HepG2 (cell line): ENCODE measurements around the gene SIK2. TPM values are rescaled to one million over a fixed set of nuclear protein-coding genes. Genes with fewer than 3 reads are reported as not detected.

Source experiments
- EHMT2 ChIP-seq: fragments of 200-600 bp; sonication (generic); IDR thresholded peaks from 2 replicates; pipeline ENCODE4 v1.7.0; 2017; ENCODE audit warnings: antibody characterized with exemption, low read depth, low read length, borderline replicate concordance
- HNRNPL ChIP-seq: fragments of 200-400 bp; formaldehyde crosslinking; IDR thresholded peaks from 2 replicates; pipeline ENCODE4 v1.6.1; 2017; ENCODE audit warnings: mild to moderate bottlenecking, low read depth, low read length
- IRX3 ChIP-seq: sonication (generic); formaldehyde crosslinking; IDR thresholded peaks from 2 replicates; pipeline ENCODE4 v1.8.1; 2023; ENCODE audit warnings: mild to moderate bottlenecking, low read depth, missing genetic modification reagents, borderline replicate concordance
- JDP2 ChIP-seq: sonication (generic); formaldehyde crosslinking; IDR thresholded peaks from 2 replicates; pipeline ENCODE4 v1.8.1; 2022; ENCODE audit warnings: missing genetic modification reagents, borderline replicate concordance
- NFKBIZ ChIP-seq: IDR thresholded peaks from 2 replicates; pipeline ENCODE4 v1.6.1; 2018; ENCODE audit warnings: missing genetic modification reagents, missing compliant biosample characterization
- PCBP1 ChIP-seq: fragments of 200-400 bp; formaldehyde crosslinking; IDR thresholded peaks from 2 replicates; pipeline ENCODE4 v1.6.1; 2017; ENCODE audit warnings: mild to moderate bottlenecking, low read depth, low read length, borderline replicate concordance
- RCOR2 ChIP-seq: IDR thresholded peaks from 2 replicates; pipeline ENCODE4 v1.6.1; 2016; ENCODE audit warnings: missing biosample characterization, missing genetic modification reagents
- SAP130 ChIP-seq: IDR thresholded peaks from 2 replicates; pipeline ENCODE4 v1.6.1; 2016; ENCODE audit warnings: low read depth
- SOX6 ChIP-seq, 2 experiments: fragments of 450-650 bp in 1 of 2; sonication (generic) in 1 of 2; formaldehyde crosslinking in 1 of 2; IDR thresholded peaks; 2 replicates each; pipeline versions ENCODE4 v1.4.0 to v1.6.1; 2017 to 2020; ENCODE audit warnings: antibody characterized with exemption in 1 of 2, mild to moderate bottlenecking in 1 of 2, missing genetic modification reagents in 1 of 2
- XRCC5 ChIP-seq: fragments of 200-400 bp; formaldehyde crosslinking; optimal IDR thresholded peaks from 2 replicates; pipeline ENCODE3; 2017; ENCODE audit warnings: mild to moderate bottlenecking, low read length
- ZNF557 ChIP-seq: sonication (generic); formaldehyde crosslinking; IDR thresholded peaks from 2 replicates; pipeline ENCODE4 v1.4.0; 2020; ENCODE audit warnings: missing genetic modification reagents
- ZNF644 ChIP-seq: IDR thresholded peaks from 2 replicates; pipeline ENCODE4 v1.6.1; 2016; ENCODE audit warnings: low read depth
- ZNF766 ChIP-seq: sonication (generic); formaldehyde crosslinking; IDR thresholded peaks from 2 replicates; pipeline ENCODE4 v1.5.0; 2020; ENCODE audit warnings: missing genetic modification reagents, borderline replicate concordance
- ZNF772 ChIP-seq: sonication (generic); formaldehyde crosslinking; IDR thresholded peaks from 2 replicates; pipeline ENCODE4 v1.5.0; 2020; ENCODE audit warnings: mild to moderate bottlenecking, missing genetic modification reagents
- ZSCAN12 ChIP-seq: sonication (generic); formaldehyde crosslinking; IDR thresholded peaks from 2 replicates; pipeline ENCODE4 v1.9.0; 2021; ENCODE audit warnings: mild to moderate bottlenecking, missing genetic modification reagents
- ZSCAN25 ChIP-seq: sonication (generic); formaldehyde crosslinking; IDR thresholded peaks from 2 replicates; pipeline ENCODE4 v1.8.0; 2022; ENCODE audit warnings: mild to moderate bottlenecking, missing genetic modification reagents
- polyA plus RNA-seq, 8 experiments: library from polyadenylated mRNA; depleted of rRNA in 3 of 8; stranded (reverse) in 7 of 8; unstranded in 1 of 8; fragments of >200 nt; fragmentation: Illumina TruSeq in 4 of 8; extraction: Trizol in 4 of 8; gene quantifications; 2 replicates each; pipeline versions ENCODE4 v1.2.1 to v1.2.3, GENCODE V29; 2011 to 2016; ENCODE audit warnings: low read depth in 4 of 8, missing spikeins in 1 of 8, mixed read lengths in 1 of 8; ENCODE audit not compliant: insufficient read depth in 1 of 8
- total RNA-seq, 5 experiments: library from RNA; depleted of rRNA; stranded (reverse); fragments of >200 nt; fragmentation: Illumina TruSeq; extraction: Trizol; gene quantifications; 2 replicates each; pipeline ENCODE4 v1.2.3, GENCODE V29; 2016; ENCODE audit warnings: low read depth in 1 of 5
- TF ChIP-seq, protein P1 (sequence below): IDR thresholded peaks from 2 replicates; pipeline ENCODE4 v1.4.0; 2020; ENCODE audit warnings: mild to moderate bottlenecking, missing genetic modification reagents
- TF ChIP-seq, protein P2 (sequence below): sonication (generic); formaldehyde crosslinking; IDR thresholded peaks from 2 replicates; pipeline ENCODE4 v1.8.0; 2022; ENCODE audit warnings: mild to moderate bottlenecking, missing genetic modification reagents; ENCODE audit not compliant: insufficient replicate concordance
- TF ChIP-seq, protein P3 (sequence below): IDR thresholded peaks from 2 replicates; pipeline ENCODE4 v1.6.1; 2018; ENCODE audit warnings: missing genetic modification reagents
- TF ChIP-seq, protein P4 (sequence below): sonication (generic); formaldehyde crosslinking; IDR thresholded peaks from 2 replicates; pipeline ENCODE4 v1.4.0; 2020; ENCODE audit warnings: missing genetic modification reagents

Gene SIK2
- total and polyA plus RNA-seq, 2 of the 13 experiments (the other 11 are each of a cell fraction or from before 2014, with no cell fraction given): 8.1 to 15.4 TPM

DNA sequence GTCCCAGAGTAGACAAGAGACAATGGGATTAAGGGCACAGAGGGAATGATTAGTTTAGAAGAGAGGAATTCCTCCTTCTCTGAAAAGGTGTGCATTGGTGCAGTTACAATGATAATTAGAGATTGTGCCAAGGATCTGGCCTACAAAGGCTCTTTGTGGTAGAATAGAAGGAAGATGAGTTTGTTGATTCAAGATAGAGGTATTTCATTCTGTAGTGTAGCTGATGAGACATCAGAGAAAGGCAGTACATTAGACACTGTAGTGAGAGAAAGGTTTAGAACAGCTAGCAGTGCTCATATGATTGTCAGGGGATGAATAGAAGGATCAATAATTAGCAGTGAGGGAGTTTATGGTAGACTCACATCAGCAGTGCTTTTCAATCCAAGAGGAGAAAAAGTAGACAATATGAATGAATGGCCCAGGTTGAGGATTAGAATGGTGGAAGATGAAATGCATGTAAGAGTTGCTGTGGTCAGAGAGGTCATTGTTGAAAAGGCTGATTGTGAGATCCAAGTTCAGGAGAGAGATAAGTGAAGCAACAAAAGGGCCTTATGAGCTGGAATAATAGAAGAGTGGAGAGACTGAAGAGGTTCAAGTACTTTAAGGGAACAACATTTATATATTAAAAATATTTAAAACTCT, 28.9 kb downstream of the SIK2 start (continued):
- TF ChIP-seq, protein P1, sequence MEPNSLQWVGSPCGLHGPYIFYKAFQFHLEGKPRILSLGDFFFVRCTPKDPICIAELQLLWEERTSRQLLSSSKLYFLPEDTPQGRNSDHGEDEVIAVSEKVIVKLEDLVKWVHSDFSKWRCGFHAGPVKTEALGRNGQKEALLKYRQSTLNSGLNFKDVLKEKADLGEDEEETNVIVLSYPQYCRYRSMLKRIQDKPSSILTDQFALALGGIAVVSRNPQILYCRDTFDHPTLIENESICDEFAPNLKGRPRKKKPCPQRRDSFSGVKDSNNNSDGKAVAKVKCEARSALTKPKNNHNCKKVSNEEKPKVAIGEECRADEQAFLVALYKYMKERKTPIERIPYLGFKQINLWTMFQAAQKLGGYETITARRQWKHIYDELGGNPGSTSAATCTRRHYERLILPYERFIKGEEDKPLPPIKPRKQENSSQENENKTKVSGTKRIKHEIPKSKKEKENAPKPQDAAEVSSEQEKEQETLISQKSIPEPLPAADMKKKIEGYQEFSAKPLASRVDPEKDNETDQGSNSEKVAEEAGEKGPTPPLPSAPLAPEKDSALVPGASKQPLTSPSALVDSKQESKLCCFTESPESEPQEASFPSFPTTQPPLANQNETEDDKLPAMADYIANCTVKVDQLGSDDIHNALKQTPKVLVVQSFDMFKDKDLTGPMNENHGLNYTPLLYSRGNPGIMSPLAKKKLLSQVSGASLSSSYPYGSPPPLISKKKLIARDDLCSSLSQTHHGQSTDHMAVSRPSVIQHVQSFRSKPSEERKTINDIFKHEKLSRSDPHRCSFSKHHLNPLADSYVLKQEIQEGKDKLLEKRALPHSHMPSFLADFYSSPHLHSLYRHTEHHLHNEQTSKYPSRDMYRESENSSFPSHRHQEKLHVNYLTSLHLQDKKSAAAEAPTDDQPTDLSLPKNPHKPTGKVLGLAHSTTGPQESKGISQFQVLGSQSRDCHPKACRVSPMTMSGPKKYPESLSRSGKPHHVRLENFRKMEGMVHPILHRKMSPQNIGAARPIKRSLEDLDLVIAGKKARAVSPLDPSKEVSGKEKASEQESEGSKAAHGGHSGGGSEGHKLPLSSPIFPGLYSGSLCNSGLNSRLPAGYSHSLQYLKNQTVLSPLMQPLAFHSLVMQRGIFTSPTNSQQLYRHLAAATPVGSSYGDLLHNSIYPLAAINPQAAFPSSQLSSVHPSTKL (CRISPR knock-in tag): peak; percentile 34; the same call in 1 of the 2 replicates
- TF ChIP-seq EHMT2 (0 out of 2 replicates have a peak, but pooled peaks have one; percentile 39), XRCC5 (no peak), HNRNPL (no peak), RCOR2 (CRISPR knock-in tag) (0 out of 2 replicates have a peak, but pooled peaks have one; percentile 22), NFKBIZ (CRISPR knock-in tag) (no peak), SOX6 (IDR thresholded peaks at IDR 0.05) (no peak), SOX6 (CRISPR knock-in tag; IDR thresholded peaks at IDR 0.05) (peak; percentile 57; the same call in 1 of the 2 replicates), ZNF766 (CRISPR knock-in tag) (no peak), ZNF772 (CRISPR knock-in tag) (no peak), IRX3 (CRISPR knock-in tag) (no peak), ZNF644 (CRISPR knock-in tag) (0 out of 2 replicates have a peak, but pooled peaks have one; percentile 39), PCBP1 (no peak), ZSCAN12 (CRISPR knock-in tag) (no peak), ZSCAN25 (CRISPR knock-in tag) (no peak), SAP130 (CRISPR knock-in tag) (0 out of 2 replicates have a peak, but pooled peaks have one; percentile 15), JDP2 (no peak), ZNF557 (no peak)
- TF ChIP-seq, protein P2, sequence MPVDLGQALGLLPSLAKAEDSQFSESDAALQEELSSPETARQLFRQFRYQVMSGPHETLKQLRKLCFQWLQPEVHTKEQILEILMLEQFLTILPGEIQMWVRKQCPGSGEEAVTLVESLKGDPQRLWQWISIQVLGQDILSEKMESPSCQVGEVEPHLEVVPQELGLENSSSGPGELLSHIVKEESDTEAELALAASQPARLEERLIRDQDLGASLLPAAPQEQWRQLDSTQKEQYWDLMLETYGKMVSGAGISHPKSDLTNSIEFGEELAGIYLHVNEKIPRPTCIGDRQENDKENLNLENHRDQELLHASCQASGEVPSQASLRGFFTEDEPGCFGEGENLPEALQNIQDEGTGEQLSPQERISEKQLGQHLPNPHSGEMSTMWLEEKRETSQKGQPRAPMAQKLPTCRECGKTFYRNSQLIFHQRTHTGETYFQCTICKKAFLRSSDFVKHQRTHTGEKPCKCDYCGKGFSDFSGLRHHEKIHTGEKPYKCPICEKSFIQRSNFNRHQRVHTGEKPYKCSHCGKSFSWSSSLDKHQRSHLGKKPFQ: no peak
- TF ChIP-seq, protein P3, sequence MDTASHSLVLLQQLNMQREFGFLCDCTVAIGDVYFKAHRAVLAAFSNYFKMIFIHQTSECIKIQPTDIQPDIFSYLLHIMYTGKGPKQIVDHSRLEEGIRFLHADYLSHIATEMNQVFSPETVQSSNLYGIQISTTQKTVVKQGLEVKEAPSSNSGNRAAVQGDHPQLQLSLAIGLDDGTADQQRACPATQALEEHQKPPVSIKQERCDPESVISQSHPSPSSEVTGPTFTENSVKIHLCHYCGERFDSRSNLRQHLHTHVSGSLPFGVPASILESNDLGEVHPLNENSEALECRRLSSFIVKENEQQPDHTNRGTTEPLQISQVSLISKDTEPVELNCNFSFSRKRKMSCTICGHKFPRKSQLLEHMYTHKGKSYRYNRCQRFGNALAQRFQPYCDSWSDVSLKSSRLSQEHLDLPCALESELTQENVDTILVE (CRISPR knock-in tag): 0 out of 2 replicates have a peak, but pooled peaks have one; percentile 27
- TF ChIP-seq, protein P4, sequence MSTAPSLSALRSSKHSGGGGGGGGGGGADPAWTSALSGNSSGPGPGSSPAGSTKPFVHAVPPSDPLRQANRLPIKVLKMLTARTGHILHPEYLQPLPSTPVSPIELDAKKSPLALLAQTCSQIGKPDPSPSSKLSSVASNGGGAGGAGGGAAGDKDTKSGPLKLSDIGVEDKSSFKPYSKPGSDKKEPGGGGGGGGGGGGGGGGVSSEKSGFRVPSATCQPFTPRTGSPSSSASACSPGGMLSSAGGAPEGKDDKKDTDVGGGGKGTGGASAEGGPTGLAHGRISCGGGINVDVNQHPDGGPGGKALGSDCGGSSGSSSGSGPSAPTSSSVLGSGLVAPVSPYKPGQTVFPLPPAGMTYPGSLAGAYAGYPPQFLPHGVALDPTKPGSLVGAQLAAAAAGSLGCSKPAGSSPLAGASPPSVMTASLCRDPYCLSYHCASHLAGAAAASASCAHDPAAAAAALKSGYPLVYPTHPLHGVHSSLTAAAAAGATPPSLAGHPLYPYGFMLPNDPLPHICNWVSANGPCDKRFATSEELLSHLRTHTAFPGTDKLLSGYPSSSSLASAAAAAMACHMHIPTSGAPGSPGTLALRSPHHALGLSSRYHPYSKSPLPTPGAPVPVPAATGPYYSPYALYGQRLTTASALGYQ: no peak
